Activated T-helper 17 cell treated with anti-CD3 and anti-CD28 coated beads, Interleukin-2, amount 50 U/mL, for 72 hours (primary cell): ENCODE results near the gene PER3. TPM values are rescaled to one million over a fixed set of nuclear protein-coding genes. Genes with fewer than 3 reads are reported as not detected.
A peak's percentile ranks its signal among the peaks of the same experiment; 100 is the strongest.

Source experiments
- ATAC-seq: fragments of 150-1000 bp; cut with Tn5 transposase; replicated peaks from 2 replicates; pipeline ENCODE4 v1.10.0; 2021; ENCODE audit warnings: mild to moderate bottlenecking, moderate library complexity
- H3K27ac Mint-ChIP-seq: one replicate; pipeline ENCODE4 v1.8.0; 2022; ENCODE audit warnings: mixed read lengths
- H3K27me3 Mint-ChIP-seq: one replicate; pipeline ENCODE4 v1.8.0; 2022; ENCODE audit warnings: mixed read lengths
- H3K36me3 Mint-ChIP-seq: one replicate; pipeline ENCODE4 v1.8.0; 2022; ENCODE audit warnings: low read depth, mild to moderate bottlenecking, mixed read lengths
- H3K4me1 Mint-ChIP-seq: one replicate; pipeline ENCODE4 v1.8.0; 2022; ENCODE audit warnings: mixed read lengths
- H3K4me3 Mint-ChIP-seq: one replicate; pipeline ENCODE4 v1.8.0; 2022; ENCODE audit warnings: mild to moderate bottlenecking, mixed read lengths
- H3K9me3 Mint-ChIP-seq: one replicate; pipeline ENCODE4 v1.8.0; 2022; ENCODE audit warnings: mixed read lengths
- total RNA-seq, 2 donors: library from RNA; stranded (reverse); gene quantifications; one replicate each; pipeline ENCODE4 v1.2.3, GENCODE V29; 2022

PER3 gene
- total RNA-seq, 2 donors from 2014 or later, result 3.1 to 4.8 TPM

GRCh38 chr1:7862211-7863060 is 78.3 kb downstream of the PER3 start:
- Mint-ChIP-seq H3K4me1 (peaks cover 3% of the 10 kb centered on the region), H3K4me3 (no peak overlapping the region), H3K36me3 (no peaks in the 10 kb centered on the region), H3K27ac (no peak overlapping the region), H3K27me3 (no peaks in the 10 kb centered on the region), H3K9me3 (no peaks in the 10 kb centered on the region)
- ATAC-seq, result no peak

- no peak for ATAC-seq
- no peaks in the 10 kb centered on the region for H3K27me3 Mint-ChIP-seq
- H3K9me3 Mint-ChIP-seq, result no peaks in the 10 kb centered on the region
- H3K4me1 Mint-ChIP-seq, result peaks cover 3% of the 10 kb centered on the region
- no peak overlapping the region for H3K4me3 Mint-ChIP-seq
- H3K36me3 Mint-ChIP-seq, result no peaks in the 10 kb centered on the region
- no peak overlapping the region for H3K27ac Mint-ChIP-seq
Observed at GRCh38 chr1:7863756-7864328, 79.8 kb downstream of the PER3 start.

- no peak overlapping the region for H3K27ac Mint-ChIP-seq
- no peak for ATAC-seq
- H3K9me3 Mint-ChIP-seq, result no peaks in the 10 kb centered on the region
- no peaks in the 10 kb centered on the region for H3K36me3 Mint-ChIP-seq
- no peaks in the 10 kb centered on the region for H3K4me1 Mint-ChIP-seq
- no peaks in the 10 kb centered on the region for H3K27me3 Mint-ChIP-seq
- no peak overlapping the region for H3K4me3 Mint-ChIP-seq
Observed at GRCh38 chr1:7865978-7866377, 81.9 kb downstream of the PER3 start.

GRCh38 chr1:7868070-7868780 is 84.1 kb downstream of the PER3 start:
- Mint-ChIP-seq H3K36me3 (no peaks in the 10 kb centered on the region), H3K4me3 (no peak overlapping the region), H3K27me3 (peaks cover under 1% of the 10 kb centered on the region), H3K27ac (no peak overlapping the region), H3K9me3 (no peaks in the 10 kb centered on the region), H3K4me1 (no peaks in the 10 kb centered on the region)
- ATAC-seq, result no peak

GRCh38 chr1:7869136-7869920 is 85.2 kb downstream of the PER3 start:
- H3K27ac Mint-ChIP-seq, result no peak overlapping the region
- no peaks in the 10 kb centered on the region for H3K9me3 Mint-ChIP-seq
- no peaks in the 10 kb centered on the region for H3K4me1 Mint-ChIP-seq
- no peak overlapping the region for H3K4me3 Mint-ChIP-seq
- ATAC-seq, result no peak
- no peaks in the 10 kb centered on the region for H3K36me3 Mint-ChIP-seq
- peaks cover 3% of the 10 kb centered on the region for H3K27me3 Mint-ChIP-seq

- Mint-ChIP-seq H3K4me1 (no peaks in the 10 kb centered on the region), H3K27me3 (peaks cover 3% of the 10 kb centered on the region), H3K4me3 (no peak overlapping the region), H3K27ac (peak overlapping the region; percentile 27), H3K36me3 (no peaks in the 10 kb centered on the region), H3K9me3 (no peaks in the 10 kb centered on the region)
- no peak for ATAC-seq
Observed at GRCh38 chr1:7871136-7871535, 87.0 kb downstream of the PER3 start.

- peaks cover 15% of the 10 kb centered on the region for H3K9me3 Mint-ChIP-seq
- H3K4me1 Mint-ChIP-seq, result peaks cover 4% of the 10 kb centered on the region
- H3K4me3 Mint-ChIP-seq, result no peak overlapping the region
- H3K27me3 Mint-ChIP-seq, result peaks cover 9% of the 10 kb centered on the region
- H3K27ac Mint-ChIP-seq, result no peak overlapping the region
- ATAC-seq, result no peak
- H3K36me3 Mint-ChIP-seq, result no peaks in the 10 kb centered on the region
Observed at GRCh38 chr1:7873801-7874795, 90.0 kb downstream of the PER3 start.

GRCh38 chr1:7878027-7878426 is 93.9 kb downstream of the PER3 start:
- H3K27me3 Mint-ChIP-seq, result peaks cover 9% of the 10 kb centered on the region
- no peak overlapping the region for H3K4me3 Mint-ChIP-seq
- no peaks in the 10 kb centered on the region for H3K36me3 Mint-ChIP-seq
- peaks cover 15% of the 10 kb centered on the region for H3K9me3 Mint-ChIP-seq
- peaks cover 4% of the 10 kb centered on the region for H3K4me1 Mint-ChIP-seq
- H3K27ac Mint-ChIP-seq, result no peak overlapping the region
- ATAC-seq, result no peak

- no peak for ATAC-seq
- H3K27ac Mint-ChIP-seq, result no peak overlapping the region
- H3K4me1 Mint-ChIP-seq, result peaks cover 4% of the 10 kb centered on the region
- H3K9me3 Mint-ChIP-seq, result peaks cover 15% of the 10 kb centered on the region
- H3K27me3 Mint-ChIP-seq, result peaks cover 7% of the 10 kb centered on the region
- H3K4me3 Mint-ChIP-seq, result no peak overlapping the region
- H3K36me3 Mint-ChIP-seq, result no peaks in the 10 kb centered on the region
Observed at GRCh38 chr1:7879228-7879627, 95.1 kb downstream of the PER3 start.

GRCh38 chr1:7884757-7885156 is 100.7 kb downstream of the PER3 start:
- peaks cover 22% of the 10 kb centered on the region for H3K27me3 Mint-ChIP-seq
- H3K4me1 Mint-ChIP-seq, result peaks cover 5% of the 10 kb centered on the region
- H3K36me3 Mint-ChIP-seq, result no peaks in the 10 kb centered on the region
- no peak for ATAC-seq
- no peak overlapping the region for H3K27ac Mint-ChIP-seq
- H3K4me3 Mint-ChIP-seq, result no peak overlapping the region
- H3K9me3 Mint-ChIP-seq, result no peaks in the 10 kb centered on the region

GRCh38 chr1:7885513-7886404 is 101.7 kb downstream of the PER3 start:
- peak; percentile 68 for ATAC-seq
- peaks cover 5% of the 10 kb centered on the region for H3K4me1 Mint-ChIP-seq

GRCh38 chr1:7886405-7886745 is 102.3 kb downstream of the PER3 start:
- Mint-ChIP-seq H3K4me1 (peaks cover 5% of the 10 kb centered on the region), H3K4me3 (no peak overlapping the region), H3K27ac (no peak overlapping the region), H3K9me3 (no peaks in the 10 kb centered on the region), H3K27me3 (peaks cover 26% of the 10 kb centered on the region), H3K36me3 (no peaks in the 10 kb centered on the region)
- no peak for ATAC-seq

More at GRCh38 chr1:7885513-7886404, 101.7 kb downstream of the PER3 start:
- Mint-ChIP-seq H3K27ac (no peak overlapping the region), H3K9me3 (no peaks in the 10 kb centered on the region), H3K27me3 (peaks cover 26% of the 10 kb centered on the region), H3K36me3 (no peaks in the 10 kb centered on the region), H3K4me3 (no peak overlapping the region)
